Muscle of leg (tissue), 11 donors: Measurements from ENCODE around the gene ARHGEF10L. TPM values are rescaled to one million over a fixed set of nuclear protein-coding genes. Genes with fewer than 3 reads are reported as not detected.
"Not testable (repeated sequence)": the region's sequence is repeated elsewhere in the genome, so short reads cannot be mapped to it uniquely, and the experiment has no call there.

Experiments
- DNase-seq: peaks from one replicate; pipeline ENCODE4 v3.0.0; 2013
- H3K27ac ChIP-seq: one replicate; pipeline ENCODE4 v1.5.1; 2013; ENCODE audit warnings: mild to moderate bottlenecking, low read length, control low read depth
- H3K27me3 ChIP-seq: one replicate; pipeline ENCODE4 v1.6.1; 2013; ENCODE audit warnings: low read length; ENCODE audit not compliant: control insufficient read depth, insufficient read depth
- H3K36me3 ChIP-seq: one replicate; pipeline ENCODE4 v1.6.1; 2013; ENCODE audit warnings: low read length; ENCODE audit not compliant: control insufficient read depth, insufficient read depth
- H3K4me1 ChIP-seq: one replicate; pipeline ENCODE4 v1.6.1; 2013; ENCODE audit warnings: low read length; ENCODE audit not compliant: control insufficient read depth, insufficient read depth
- H3K4me3 ChIP-seq: one replicate; pipeline ENCODE4 v1.5.1; 2013; ENCODE audit warnings: low read length, control low read depth
- H3K9me3 ChIP-seq: replicated peaks from 2 replicates; pipeline ENCODE4 v1.6.1; 2013; ENCODE audit warnings: low read depth, low read length; ENCODE audit not compliant: control insufficient read depth
- WGBS: methylation state at CpG from one replicate; pipeline ENCODE4 v1.1.5; 2013; ENCODE audit warnings: missing lambda C conversion rate; ENCODE audit not compliant: insufficient coverage; 5-methylcytosine and 5-hydroxymethylcytosine counted together
- polyA plus RNA-seq, 8 donors: library from polyadenylated mRNA; unstranded; fragments of 120-200 nt; gene quantifications; one replicate each; pipeline versions ENCODE4 v1.2.1 to v1.2.3, GENCODE V29; 2013; ENCODE audit warnings: inconsistent platforms in 1 of 8, low replicate concordance in 1 of 8; ENCODE audit not compliant: insufficient read length in 8 of 8, insufficient read depth in 1 of 8
- total RNA-seq: library from RNA; stranded (reverse); fragments of 120-200 nt; gene quantifications from one replicate; pipeline ENCODE4 v1.2.4, GENCODE V29; 2013

The ARHGEF10L gene
- total and polyA plus RNA-seq, 9 donors = 14.1 to 24.5 (median 22.4) TPM

DNA sequence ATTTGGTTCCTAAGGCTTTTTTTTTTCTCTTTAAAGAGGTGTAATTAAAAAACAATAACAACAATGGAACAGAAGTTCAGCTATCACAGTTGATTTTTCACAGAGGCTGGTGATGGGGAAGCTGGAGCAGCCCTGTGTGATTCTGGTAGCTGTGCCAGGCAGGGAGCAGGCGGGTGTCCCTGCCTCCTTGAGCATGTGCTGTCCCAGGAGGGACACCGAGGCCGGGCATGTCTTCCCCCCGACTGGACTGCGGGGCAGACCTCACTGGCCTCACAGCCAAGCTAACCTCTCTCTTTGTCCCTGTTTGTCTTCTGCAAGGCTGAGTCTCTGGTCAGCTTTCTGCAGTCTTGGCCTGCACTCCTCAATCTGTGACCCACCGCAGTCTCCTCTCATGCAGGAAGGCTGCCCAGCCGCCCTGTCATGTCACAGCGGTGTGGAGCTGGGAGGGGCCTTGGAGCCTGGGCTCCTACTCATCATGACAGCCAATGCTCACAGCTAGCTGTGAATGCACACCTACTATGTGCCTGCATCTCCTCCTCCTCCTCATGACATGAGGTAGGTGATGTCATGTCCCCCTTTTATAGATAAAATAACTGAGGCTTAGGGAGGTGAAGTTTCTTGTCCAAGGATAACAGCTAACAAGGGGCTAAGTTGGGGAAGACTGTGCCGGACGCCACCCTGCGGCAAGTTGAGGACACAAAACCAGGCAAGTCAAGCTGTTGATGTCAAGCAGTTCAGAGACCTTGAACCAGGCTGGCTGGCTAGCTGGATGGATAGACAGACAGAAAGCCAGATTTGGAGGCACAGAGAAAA, 205.4 kb downstream of the ARHGEF10L start:
- no peaks in the 10 kb centered on the region for H3K36me3 ChIP-seq
- no peak for DNase-seq
- H3K27ac ChIP-seq = no peak overlapping the region
- no peaks in the 10 kb centered on the region for H3K9me3 ChIP-seq
- peaks cover 18% of the 10 kb centered on the region for H3K4me1 ChIP-seq
- peaks cover 2% of the 10 kb centered on the region for H3K27me3 ChIP-seq
- no peak overlapping the region for H3K4me3 ChIP-seq
- 73% methylated on average over 10 of the region's 11 CpGs for WGBS

DNA sequence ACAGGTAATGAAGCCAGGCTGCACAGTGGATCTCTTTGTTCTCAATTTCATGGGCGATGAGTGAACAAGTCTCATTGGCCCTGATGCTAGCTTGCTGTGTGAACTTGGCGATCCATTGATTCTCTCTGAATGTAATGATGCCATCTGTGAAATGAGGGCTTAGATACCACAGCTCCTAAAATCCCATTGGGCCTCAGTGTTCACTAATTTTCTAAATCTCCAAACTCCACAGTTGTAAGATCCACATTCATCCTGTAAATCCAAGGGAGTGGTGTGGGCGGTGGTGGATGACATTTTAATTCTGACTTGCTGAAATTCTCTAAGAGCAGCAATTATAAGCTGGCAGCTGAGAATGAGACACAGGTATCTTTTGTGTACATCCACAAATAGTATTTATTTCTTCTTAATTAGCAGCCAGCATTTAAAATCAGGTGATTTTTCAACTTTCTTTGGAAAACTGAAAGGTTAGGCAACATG, 206.0 kb downstream of the ARHGEF10L start:
- Histone ChIP-seq H3K27ac (no peak overlapping the region), H3K9me3 (no peaks in the 10 kb centered on the region), H3K4me1 (peaks cover 18% of the 10 kb centered on the region), H3K36me3 (no peaks in the 10 kb centered on the region), H3K27me3 (peaks cover 2% of the 10 kb centered on the region), H3K4me3 (no peak overlapping the region)
- WGBS = 100% methylated on average over 1 of the region's 3 CpGs
- DNase-seq = no peak

DNA sequence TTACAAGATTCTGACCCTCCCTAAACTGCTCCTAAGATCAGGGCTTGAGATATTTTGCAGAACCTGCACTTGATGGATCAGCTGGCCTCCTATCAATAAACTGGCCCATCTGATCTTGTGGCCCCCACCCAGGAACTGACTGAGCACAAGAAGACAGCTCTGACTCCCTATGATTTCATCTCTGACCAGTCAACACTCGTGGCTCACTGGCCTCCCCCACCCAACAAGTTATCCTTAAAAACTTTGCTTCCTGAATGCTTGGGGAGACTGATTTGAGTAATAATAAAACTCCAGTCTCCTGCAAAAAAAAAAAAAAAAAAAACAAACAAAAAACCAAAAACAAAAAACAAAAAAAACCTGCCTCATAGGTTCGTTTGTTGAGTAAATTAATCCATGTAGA, 206.8 kb downstream of the ARHGEF10L start:
- not testable (repeated sequence) for H3K4me3 ChIP-seq, H3K27ac ChIP-seq, DNase-seq, H3K27me3 ChIP-seq, H3K36me3 ChIP-seq, H3K9me3 ChIP-seq
- peaks cover 21% of the 10 kb centered on the region for H3K4me1 ChIP-seq
- no CpG with 5 or more reads among the region's 2 CpGs for WGBS

DNA sequence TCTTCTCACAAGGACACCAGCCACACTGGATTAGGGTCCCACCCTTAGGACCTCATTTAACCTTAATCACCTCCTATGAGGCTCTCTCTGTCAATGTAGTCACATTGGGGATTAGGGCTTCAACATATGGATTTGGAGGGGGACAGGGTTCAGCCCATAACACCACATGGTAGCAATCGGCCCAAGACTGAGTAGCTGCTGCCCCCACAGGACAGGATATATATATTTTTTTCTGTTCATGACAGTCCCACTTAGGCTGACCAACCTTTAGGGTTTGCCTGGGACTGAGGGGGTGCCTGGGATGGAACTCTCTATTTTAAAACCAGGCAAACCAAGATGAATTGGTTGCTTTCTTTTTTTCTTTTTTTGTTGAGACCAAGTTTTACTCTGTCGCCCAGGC, 207.4 kb downstream of the ARHGEF10L start:
- Histone ChIP-seq H3K4me3 (no peak overlapping the region), H3K27ac (no peak overlapping the region), H3K36me3 (no peaks in the 10 kb centered on the region), H3K27me3 (no peaks in the 10 kb centered on the region), H3K4me1 (peaks cover 18% of the 10 kb centered on the region), H3K9me3 (no peaks in the 10 kb centered on the region)
- no peak for DNase-seq
- WGBS = no CpG with 5 or more reads among the region's 2 CpGs

Other genes with a start within 250 kb of the ARHGEF10L start
- gene PADI4, start 231.5 kb upstream of the ARHGEF10L start, total RNA-seq = 0.18 TPM
- 1 to 10 TPM in 3 of 8 donors, under 1 TPM in 5; 0.45 to 1.7 (median 1.00) TPM for gene PADI4, start 231.5 kb upstream of the ARHGEF10L start, polyA plus RNA-seq
- gene PADI6, start 167.5 kb upstream of the ARHGEF10L start, total RNA-seq = not detected
- not detected for gene PADI6, start 167.5 kb upstream of the ARHGEF10L start, polyA plus RNA-seq
- gene RCC2, start 100.0 kb upstream of the ARHGEF10L start, total RNA-seq = 20.7 TPM
- gene RCC2, start 100.0 kb upstream of the ARHGEF10L start, polyA plus RNA-seq = 10 to 100 TPM; 32.2 to 57.4 (median 39.4) TPM
- not detected for gene ACTL8, start 215.6 kb downstream of the ARHGEF10L start, total RNA-seq
- gene ACTL8, start 215.6 kb downstream of the ARHGEF10L start, polyA plus RNA-seq = not detected